ENCODE results near the gene EFCC1.

DNA sequence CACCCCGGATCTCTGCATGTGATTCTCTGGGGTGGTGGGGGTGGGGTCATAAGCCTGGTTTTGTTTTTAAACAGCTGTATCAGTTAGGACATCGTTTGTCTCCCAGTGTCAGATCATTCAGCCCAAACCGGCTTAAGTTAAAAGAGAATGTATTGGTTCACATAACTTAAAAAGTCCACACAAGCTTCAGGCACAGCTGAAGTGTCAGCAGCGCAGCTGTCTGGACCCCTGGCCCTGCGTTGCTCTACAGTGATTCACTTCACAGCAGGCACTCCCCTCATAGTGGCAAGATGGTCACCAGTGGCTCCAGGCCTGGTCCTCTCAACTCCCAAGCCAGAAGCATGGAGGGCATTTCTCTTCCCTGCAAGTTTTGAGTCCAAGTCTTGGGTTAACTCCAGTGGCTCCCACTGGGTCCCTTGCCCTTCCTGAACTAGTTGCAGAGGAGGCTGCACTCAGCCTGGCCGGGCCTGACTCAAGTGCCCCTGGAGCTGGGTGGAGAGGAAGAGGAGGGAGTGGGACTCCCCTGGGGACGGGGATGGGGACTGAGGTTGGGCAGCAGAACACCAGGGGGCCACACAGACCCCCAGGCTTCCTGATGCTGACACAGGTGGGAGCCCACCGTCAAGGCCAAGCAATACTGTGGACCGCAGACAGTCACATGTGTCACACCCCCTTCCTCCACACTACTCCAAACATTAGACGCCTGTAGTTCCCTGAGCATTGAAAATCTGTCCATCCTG is 30.5 kb downstream of the EFCC1 start:
- TF ChIP-seq ARNTL (CRISPR knock-in tag; IDR thresholded peaks at IDR 0.05; ENCODE audit: borderline replicate concordance, low read depth) (no peak), ZC3H10 (CRISPR knock-in tag; IDR thresholded peaks at IDR 0.05) (no peak), PPARA (CRISPR knock-in tag; IDR thresholded peaks at IDR 0.05; ENCODE audit: borderline replicate concordance) (no peak), BACH2 (CRISPR knock-in tag; IDR thresholded peaks at IDR 0.05; ENCODE audit: borderline replicate concordance) (no peak)
- TF ChIP-seq, protein P1, sequence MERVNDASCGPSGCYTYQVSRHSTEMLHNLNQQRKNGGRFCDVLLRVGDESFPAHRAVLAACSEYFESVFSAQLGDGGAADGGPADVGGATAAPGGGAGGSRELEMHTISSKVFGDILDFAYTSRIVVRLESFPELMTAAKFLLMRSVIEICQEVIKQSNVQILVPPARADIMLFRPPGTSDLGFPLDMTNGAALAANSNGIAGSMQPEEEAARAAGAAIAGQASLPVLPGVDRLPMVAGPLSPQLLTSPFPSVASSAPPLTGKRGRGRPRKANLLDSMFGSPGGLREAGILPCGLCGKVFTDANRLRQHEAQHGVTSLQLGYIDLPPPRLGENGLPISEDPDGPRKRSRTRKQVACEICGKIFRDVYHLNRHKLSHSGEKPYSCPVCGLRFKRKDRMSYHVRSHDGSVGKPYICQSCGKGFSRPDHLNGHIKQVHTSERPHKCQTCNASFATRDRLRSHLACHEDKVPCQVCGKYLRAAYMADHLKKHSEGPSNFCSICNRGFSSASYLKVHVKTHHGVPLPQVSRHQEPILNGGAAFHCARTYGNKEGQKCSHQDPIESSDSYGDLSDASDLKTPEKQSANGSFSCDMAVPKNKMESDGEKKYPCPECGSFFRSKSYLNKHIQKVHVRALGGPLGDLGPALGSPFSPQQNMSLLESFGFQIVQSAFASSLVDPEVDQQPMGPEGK (CRISPR knock-in tag; IDR thresholded peaks at IDR 0.05; ENCODE audit: borderline replicate concordance): no peak

Data from SK-N-SH treated with all-trans-retinoic acid at 6 μM for 48 hours (cell line).